Omental fat pad (tissue), 4 donors: ENCODE data around the gene FGD3. TPM values are rescaled to one million over a fixed set of nuclear protein-coding genes. Genes with fewer than 3 reads are reported as not detected.

Experiments used
- ATAC-seq: fragments of 150-250 bp; one replicate; pipeline ENCODE4 v1.9.1; 2016; ENCODE audit warnings: mild to moderate bottlenecking, moderate library complexity; ENCODE audit not compliant: low FRiP score
- DNase-seq: peaks from one replicate; pipeline ENCODE4 v3.0.0-alpha.2; 2019; ENCODE audit warnings: low spot score
- total RNA-seq, 4 donors: library from RNA; depleted of rRNA; stranded (reverse); fragments of >200 nt; gene quantifications; one replicate each; pipeline ENCODE4 v1.1.0, GENCODE V29; 2016
- TF ChIP-seq, protein P1 (sequence below), 3 donors: fragments of 450-650 bp; IDR thresholded peaks; one replicate each; pipeline ENCODE4 v1.5.1; 2016 to 2017; ENCODE audit warnings: antibody characterized with exemption in 3 of 3, mild to moderate bottlenecking in 3 of 3, moderate library complexity in 2 of 3

FGD3 gene
- total RNA-seq, 4 donors from 2014 or later: 5.4 to 26.5 (median 8.9) TPM

DNA sequence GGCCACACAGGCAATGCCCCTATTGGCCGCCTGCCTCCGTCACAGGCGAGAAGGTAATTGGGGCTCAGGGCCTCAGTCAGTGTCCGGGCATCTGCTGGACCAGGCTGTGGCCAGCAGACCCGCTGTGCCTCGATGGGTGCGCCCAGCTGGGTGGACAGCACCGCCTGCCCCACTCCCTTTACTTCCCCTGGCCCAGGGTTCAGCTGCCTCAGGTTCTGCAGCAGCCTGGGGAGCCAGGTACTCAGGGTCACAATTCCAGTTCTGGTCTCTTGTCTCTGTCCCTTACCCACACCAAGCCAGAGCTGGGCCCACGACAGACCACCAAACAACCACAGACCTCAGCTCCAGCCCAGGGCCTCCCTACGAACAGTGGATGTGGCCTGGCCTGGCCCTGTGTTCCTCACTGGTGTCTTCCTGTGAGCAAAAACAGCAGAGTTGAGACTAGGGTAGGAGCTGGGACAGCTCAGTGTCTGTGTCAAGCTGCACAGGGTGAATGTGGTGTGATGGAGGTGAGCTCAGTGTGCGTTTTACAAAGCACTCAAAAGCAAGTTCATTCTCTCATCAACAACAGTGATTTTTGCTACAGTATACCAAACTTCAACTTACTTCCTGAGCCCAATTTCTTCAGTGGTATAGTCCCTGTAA, 77.8 kb downstream of the FGD3 start:
- DNase-seq: no peak
- TF ChIP-seq, protein P1, sequence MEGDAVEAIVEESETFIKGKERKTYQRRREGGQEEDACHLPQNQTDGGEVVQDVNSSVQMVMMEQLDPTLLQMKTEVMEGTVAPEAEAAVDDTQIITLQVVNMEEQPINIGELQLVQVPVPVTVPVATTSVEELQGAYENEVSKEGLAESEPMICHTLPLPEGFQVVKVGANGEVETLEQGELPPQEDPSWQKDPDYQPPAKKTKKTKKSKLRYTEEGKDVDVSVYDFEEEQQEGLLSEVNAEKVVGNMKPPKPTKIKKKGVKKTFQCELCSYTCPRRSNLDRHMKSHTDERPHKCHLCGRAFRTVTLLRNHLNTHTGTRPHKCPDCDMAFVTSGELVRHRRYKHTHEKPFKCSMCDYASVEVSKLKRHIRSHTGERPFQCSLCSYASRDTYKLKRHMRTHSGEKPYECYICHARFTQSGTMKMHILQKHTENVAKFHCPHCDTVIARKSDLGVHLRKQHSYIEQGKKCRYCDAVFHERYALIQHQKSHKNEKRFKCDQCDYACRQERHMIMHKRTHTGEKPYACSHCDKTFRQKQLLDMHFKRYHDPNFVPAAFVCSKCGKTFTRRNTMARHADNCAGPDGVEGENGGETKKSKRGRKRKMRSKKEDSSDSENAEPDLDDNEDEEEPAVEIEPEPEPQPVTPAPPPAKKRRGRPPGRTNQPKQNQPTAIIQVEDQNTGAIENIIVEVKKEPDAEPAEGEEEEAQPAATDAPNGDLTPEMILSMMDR (IDR thresholded peaks at IDR 0.05): no peak
- ATAC-seq: no peak

DNA sequence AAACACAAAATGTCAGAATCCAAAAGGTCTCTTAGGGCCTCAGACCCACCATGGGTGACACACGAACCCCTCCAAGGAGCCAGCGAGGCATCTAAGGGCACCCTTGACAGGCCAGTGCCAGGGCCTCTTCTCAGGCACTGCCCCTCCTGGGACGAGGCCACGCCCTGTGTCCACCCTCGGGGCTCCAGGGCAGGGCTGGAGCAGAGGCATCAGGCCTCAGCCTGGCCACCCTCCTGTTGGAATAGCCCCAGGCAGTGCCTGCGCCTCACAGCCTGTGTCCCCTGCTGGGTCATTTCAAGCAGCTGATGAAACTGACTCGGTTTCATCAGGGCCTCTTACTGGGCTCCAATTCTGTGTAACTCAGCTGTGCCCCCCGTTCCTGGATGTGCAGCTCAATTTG, 78.4 kb downstream of the FGD3 start:
- TF ChIP-seq, protein P1 (IDR thresholded peaks at IDR 0.05): no peak
- ATAC-seq (no peak), DNase-seq (no peak)

DNA sequence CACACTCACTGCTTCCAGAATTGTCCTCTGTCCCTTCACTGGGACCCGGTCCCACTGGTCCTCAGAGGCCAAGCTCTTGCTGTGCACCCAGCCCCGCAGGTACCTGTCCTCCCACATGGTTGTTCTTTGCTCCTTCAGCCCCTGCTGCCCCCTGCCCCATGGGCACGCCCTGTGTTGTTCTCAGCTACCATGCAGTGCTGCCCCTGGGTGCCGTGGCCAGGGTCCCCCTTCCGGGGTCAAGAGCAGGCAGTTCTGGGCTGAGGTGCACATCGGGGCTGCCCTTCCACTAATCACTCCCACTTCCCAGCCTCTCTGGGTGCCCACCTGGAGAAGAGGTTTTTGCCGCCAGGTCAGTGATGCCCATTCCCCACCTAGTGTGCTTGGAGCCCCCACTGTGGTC, 79.3 kb downstream of the FGD3 start:
- DNase-seq (no peak), ATAC-seq (no peak)
- TF ChIP-seq, protein P1 (IDR thresholded peaks at IDR 0.05): no peak

DNA sequence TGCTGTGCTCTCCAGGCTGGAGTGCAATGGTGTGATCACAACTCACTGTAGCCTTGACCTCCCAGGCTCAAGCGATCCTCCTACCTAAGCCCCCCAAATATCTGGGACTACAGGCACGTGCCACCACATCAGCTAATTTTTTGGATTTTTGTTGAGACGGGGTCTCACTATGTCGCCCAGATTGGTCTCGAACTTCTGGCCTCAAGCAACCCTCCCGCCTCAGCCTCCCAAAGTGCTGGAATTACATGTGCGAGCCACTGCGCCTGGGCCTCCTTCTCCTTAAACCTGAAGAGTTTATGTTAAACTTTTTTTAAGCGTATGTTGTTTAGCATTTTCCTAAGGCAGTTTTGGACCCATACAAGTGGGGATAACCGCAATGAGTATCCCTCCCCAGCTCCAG, 80.4 kb downstream of the FGD3 start:
- no peak for DNase-seq
- no peak for ATAC-seq
- TF ChIP-seq, protein P1 (IDR thresholded peaks at IDR 0.05): no peak

DNA sequence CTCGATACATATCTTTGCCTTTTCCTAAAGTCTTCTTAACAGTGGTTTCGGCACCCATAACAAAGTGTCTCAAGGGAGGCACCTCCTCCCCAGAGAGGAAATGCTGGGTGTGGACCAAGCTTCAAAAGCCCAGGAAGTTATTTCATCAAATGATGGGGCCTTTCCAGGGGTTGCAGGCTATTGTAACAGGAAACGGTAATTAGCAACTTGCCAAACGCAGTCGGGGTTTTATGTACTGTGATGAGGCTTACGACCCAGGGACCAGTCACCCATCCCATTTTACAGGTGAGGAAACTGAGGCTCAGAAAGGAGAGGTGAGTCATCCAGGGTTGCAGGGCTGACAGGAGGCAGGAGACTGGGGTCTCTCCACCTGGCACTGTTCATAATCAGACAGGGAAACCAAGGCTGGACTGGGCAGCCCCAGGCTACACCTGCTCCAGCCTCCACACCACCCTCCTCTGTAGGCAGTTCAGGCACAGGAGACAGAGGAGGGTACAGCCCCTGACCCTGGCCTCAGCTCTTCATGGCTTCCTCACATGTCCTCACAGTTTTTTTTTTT, 81.2 kb downstream of the FGD3 start:
- ATAC-seq (no peak), DNase-seq (no peak)
- TF ChIP-seq, protein P1 (IDR thresholded peaks at IDR 0.05): no peak

DNA sequence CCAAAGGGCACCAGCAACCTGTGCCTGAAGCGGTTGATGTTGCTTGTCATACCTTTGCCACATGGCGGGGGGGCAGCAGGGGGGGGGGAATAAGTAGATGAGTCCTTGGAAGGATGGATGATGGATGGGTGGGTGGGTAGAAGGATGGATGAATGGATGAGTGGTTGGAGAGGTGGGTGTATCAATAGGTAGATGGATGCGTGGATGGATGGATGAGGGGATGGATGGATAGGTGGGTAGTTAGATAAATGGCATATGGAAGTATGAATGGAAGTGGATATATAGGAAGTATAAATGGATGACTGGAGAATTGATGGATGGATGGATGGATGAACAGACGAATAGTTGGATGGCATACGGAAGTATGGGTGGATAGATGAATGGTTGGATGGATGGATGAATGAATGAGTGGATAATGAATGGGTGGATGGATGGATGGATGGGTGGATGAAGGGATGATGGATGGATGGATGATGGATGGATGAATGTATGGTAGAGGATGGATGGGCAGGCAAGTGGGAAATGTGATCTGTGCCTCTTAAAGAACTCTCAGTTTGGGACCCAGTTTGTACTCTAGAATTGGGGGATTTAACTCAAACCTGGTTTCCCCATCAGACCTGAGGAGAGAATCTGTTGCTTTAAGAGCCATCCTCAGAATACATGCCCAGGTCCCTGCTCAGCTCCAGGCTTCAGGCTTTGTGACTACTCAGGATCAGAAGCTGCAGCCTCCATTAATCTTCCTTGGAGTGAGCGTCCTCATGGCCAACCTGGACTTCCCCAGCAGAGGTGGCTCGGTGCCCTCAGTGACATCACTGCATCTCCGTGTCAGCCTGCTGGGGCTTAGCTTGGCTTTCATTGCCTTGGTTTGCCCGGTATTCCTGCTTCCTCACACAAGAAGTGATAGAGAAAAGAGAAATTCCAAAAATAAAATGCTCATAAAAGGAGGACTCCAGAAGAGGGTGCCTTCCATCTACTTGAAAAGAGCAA, 83.6 kb downstream of the FGD3 start:
- no peak for DNase-seq
- TF ChIP-seq, protein P1 (IDR thresholded peaks at IDR 0.05): no peak
- ATAC-seq: no peak
